ENCODE data around the gene MRPL24. TPM values are rescaled to one million over a fixed set of nuclear protein-coding genes. Genes with fewer than 3 reads are reported as not detected.
A peak's percentile ranks its signal among the peaks of the same experiment; 100 is the strongest.

Gene MRPL24
- total and polyA plus RNA-seq, 4 donors: 26.7 to 120 (median 79.5) TPM

GRCh38 chr1:156708218-156708661 lies 32.6 kb downstream of the MRPL24 start:
- Histone ChIP-seq H3K27me3 (ENCODE audit: control insufficient read depth in 3 of 3, insufficient read depth in 3 of 3, low read length in 2 of 3) (peaks cover 0 to 4% (median 0%) of the 10 kb centered on the region in 3 donors), H3K9me3 (ENCODE audit: control insufficient read depth in 4 of 4, insufficient read depth in 3 of 4, low read length in 3 of 4) (no peaks in the 10 kb centered on the region), H3K36me3 (ENCODE audit: control insufficient read depth in 4 of 4, insufficient read depth in 4 of 4, low read length in 4 of 4) (peaks cover 0 to 4% (median 0%) of the 10 kb centered on the region in 4 donors), H3K9ac (ENCODE audit: insufficient read depth in 1 of 2, low read length in 2 of 2) (no peak overlapping the region), H3K27ac (ENCODE audit: low read depth in 1 of 2, low read length in 1 of 2) (no peak overlapping the region), H3K4me1 (ENCODE audit: control insufficient read depth in 5 of 5, insufficient read depth in 5 of 5, low read length in 5 of 5) (peaks cover 0 to 76% (median 17%) of the 10 kb centered on the region in 5 donors), H3K4me3 (no peak overlapping the region)
- no peak for DNase-seq
- TF ChIP-seq CTCF (IDR thresholded peaks at IDR 0.05; ENCODE audit: control extremely low read depth, extremely low read depth): no peak
- ATAC-seq (ENCODE audit: insufficient read depth, low FRiP score): no peak
- 62 to 71% methylated on average over 4 of the region's 4 CpGs for WGBS, 2 donors

- DNase-seq: peak; percentile 44 to 77 (median 61)
- peaks cover 0 to 78% (median 17%) of the 10 kb centered on the region in 5 donors for H3K4me1 ChIP-seq (ENCODE audit: control insufficient read depth in 5 of 5, insufficient read depth in 5 of 5, low read length in 5 of 5)
- no peaks in the 10 kb centered on the region for H3K9me3 ChIP-seq (ENCODE audit: control insufficient read depth in 4 of 4, insufficient read depth in 3 of 4, low read length in 3 of 4)
- 67 to 68% methylated on average over 7 to 8 of the region's 8 CpGs for WGBS, 2 donors
- no peak overlapping the region for H3K27ac ChIP-seq (ENCODE audit: low read depth in 1 of 2, low read length in 1 of 2)
- H3K4me3 ChIP-seq: no peak overlapping the region
- no peak for TF ChIP-seq CTCF (IDR thresholded peaks at IDR 0.05; ENCODE audit: control extremely low read depth, extremely low read depth)
- no peak overlapping the region for H3K9ac ChIP-seq (ENCODE audit: insufficient read depth in 1 of 2, low read length in 2 of 2)
- no peak for ATAC-seq (ENCODE audit: insufficient read depth, low FRiP score)
- peaks cover 0 to 4% (median 0%) of the 10 kb centered on the region in 3 donors for H3K27me3 ChIP-seq (ENCODE audit: control insufficient read depth in 3 of 3, insufficient read depth in 3 of 3, low read length in 2 of 3)
- peaks cover 0 to 4% (median 0%) of the 10 kb centered on the region in 4 donors for H3K36me3 ChIP-seq (ENCODE audit: control insufficient read depth in 4 of 4, insufficient read depth in 4 of 4, low read length in 4 of 4)
Measured at GRCh38 chr1:156707417-156708217, 33.3 kb downstream of the MRPL24 start.

GRCh38 chr1:156706657-156707416 lies 34.1 kb downstream of the MRPL24 start:
- H3K4me3 ChIP-seq: no peak overlapping the region
- peaks cover 0 to 4% (median 0%) of the 10 kb centered on the region in 3 donors for H3K27me3 ChIP-seq (ENCODE audit: control insufficient read depth in 3 of 3, insufficient read depth in 3 of 3, low read length in 2 of 3)
- DNase-seq (peak; percentile 83 to 91 (median 85)), ATAC-seq (ENCODE audit: insufficient read depth, low FRiP score) (no peak)
- peak overlapping the region in 1 of 2 donors; percentile 46 for H3K27ac ChIP-seq (ENCODE audit: low read depth in 1 of 2, low read length in 1 of 2)
- H3K9ac ChIP-seq (ENCODE audit: insufficient read depth in 1 of 2, low read length in 2 of 2): no peak overlapping the region
- no peaks in the 10 kb centered on the region for H3K9me3 ChIP-seq (ENCODE audit: control insufficient read depth in 4 of 4, insufficient read depth in 3 of 4, low read length in 3 of 4)
- no peaks in the 10 kb centered on the region for H3K36me3 ChIP-seq (ENCODE audit: control insufficient read depth in 4 of 4, insufficient read depth in 4 of 4, low read length in 4 of 4)
- no peak for TF ChIP-seq CTCF (IDR thresholded peaks at IDR 0.05; ENCODE audit: control extremely low read depth, extremely low read depth)
- WGBS, 2 donors: 6 to 7% methylated on average over 26 to 29 of the region's 29 CpGs
- H3K4me1 ChIP-seq (ENCODE audit: control insufficient read depth in 5 of 5, insufficient read depth in 5 of 5, low read length in 5 of 5): peaks cover 0 to 78% (median 17%) of the 10 kb centered on the region in 5 donors
